Hepatocyte (in vitro differentiated cells): Measurements from ENCODE around the gene ARL4A. TPM values are rescaled to one million over a fixed set of nuclear protein-coding genes. Genes with fewer than 3 reads are reported as not detected.

ENCODE experiments used
- DNase-seq: peaks from one replicate; pipeline ENCODE4 v3.0.0-alpha.2; 2016; ENCODE audit warnings: low spot score
- H2AFZ ChIP-seq: fragments of 200-600 bp; sonication (generic); 2 replicates; pipeline ENCODE4 v1.6.0; 2016; ENCODE audit warnings: antibody characterized with exemption, mild to moderate bottlenecking
- H3K27ac ChIP-seq: fragments of 200-600 bp; sonication (generic); 2 replicates; pipeline ENCODE4 v1.5.1; 2016; ENCODE audit warnings: mild to moderate bottlenecking
- H3K27me3 ChIP-seq: fragments of 200-600 bp; sonication (generic); 2 replicates; pipeline ENCODE4 v1.6.1; 2016
- H3K36me3 ChIP-seq: fragments of 200-600 bp; sonication (generic); replicated peaks from 2 replicates; pipeline ENCODE4 v1.5.1; 2016; ENCODE audit warnings: low read depth; ENCODE audit not compliant: insufficient read depth
- H3K4me1 ChIP-seq: fragments of 200-600 bp; sonication (generic); 2 replicates; pipeline ENCODE4 v1.5.1; 2016; ENCODE audit warnings: mild to moderate bottlenecking, moderate library complexity; ENCODE audit not compliant: insufficient read depth
- H3K4me2 ChIP-seq: fragments of 200-600 bp; sonication (generic); 2 replicates; pipeline ENCODE4 v1.6.0; 2016
- H3K4me3 ChIP-seq: fragments of 200-600 bp; sonication (generic); 2 replicates; pipeline ENCODE4 v1.5.1; 2016; ENCODE audit warnings: mild to moderate bottlenecking
- H3K79me2 ChIP-seq: fragments of 200-600 bp; sonication (generic); 2 replicates; pipeline ENCODE4 v1.6.0; 2017; ENCODE audit warnings: mild to moderate bottlenecking
- H3K9me2 ChIP-seq: fragments of 200-600 bp; sonication (generic); replicated peaks from 2 replicates; pipeline ENCODE4 v1.6.0; 2017; ENCODE audit warnings: mild to moderate bottlenecking; ENCODE audit not compliant: insufficient read depth
- H3K9me3 ChIP-seq: fragments of 200-600 bp; sonication (generic); 2 replicates; pipeline ENCODE4 v1.5.1; 2016; ENCODE audit warnings: low read depth, mild to moderate bottlenecking
- H4K20me1 ChIP-seq: fragments of 200-600 bp; sonication (generic); 2 replicates; pipeline ENCODE4 v1.6.0; 2016; ENCODE audit warnings: mild to moderate bottlenecking; ENCODE audit not compliant: insufficient read depth, poor library complexity, severe bottlenecking
- CTCF ChIP-seq: fragments of 200-600 bp; sonication (generic); IDR thresholded peaks from 2 replicates; pipeline ENCODE4 v1.5.1; 2016; ENCODE audit warnings: antibody characterized with exemption, mild to moderate bottlenecking; ENCODE audit not compliant: poor library complexity
- EZH2 ChIP-seq: fragments of 200-600 bp; sonication (generic); IDR thresholded peaks from 2 replicates; pipeline ENCODE4 v1.6.1; 2016; ENCODE audit warnings: antibody characterized with exemption, mild to moderate bottlenecking, borderline replicate concordance
- EZH2phosphoT487 ChIP-seq: fragments of 200-600 bp; sonication (generic); IDR thresholded peaks from one replicate; pipeline ENCODE4 v1.6.1; 2018; ENCODE audit warnings: antibody characterized with exemption, mild to moderate bottlenecking, low read depth, moderate library complexity; ENCODE audit not compliant: unreplicated experiment, severe bottlenecking
- WGBS: methylation state at CpG from one replicate; pipeline ENCODE4 v1.1.6; 2016; ENCODE audit warnings: low lambda C conversion rate; ENCODE audit errors: missing lambda C conversion rate; 5-methylcytosine and 5-hydroxymethylcytosine counted together
- polyA plus RNA-seq: library from polyadenylated mRNA; unstranded; fragments of >200 nt; fragmentation: Nextera tagmentation; extraction: Ambion mirVana; gene quantifications from 2 replicates; pipeline ENCODE4 v1.2.1, GENCODE V29; 2016
- total RNA-seq: library from RNA; depleted of rRNA; stranded (reverse); fragments of >200 nt; gene quantifications from 2 replicates; pipeline ENCODE4 v1.2.3, GENCODE V29; 2014

ARL4A gene
- total and polyA plus RNA-seq, 2 experiments from 2014 or later, result 60.3 to 64.0 TPM

- Histone ChIP-seq H3K27ac (no peak overlapping the region), H3K4me1 (no peaks in the 10 kb centered on the region), H4K20me1 (peaks cover 20% of the 10 kb centered on the region), H3K79me2 (peaks cover 68% of the 10 kb centered on the region), H3K4me3 (no peak overlapping the region), H3K4me2 (no peak overlapping the region), H3K9me2 (no peaks in the 10 kb centered on the region), H2AFZ (no peak overlapping the region), H3K36me3 (no peaks in the 10 kb centered on the region), H3K27me3 (no peaks in the 10 kb centered on the region), H3K9me3 (no peaks in the 10 kb centered on the region)
- WGBS, result 47% methylated on average over 3 of the region's 3 CpGs
- DNase-seq, result no peak
- TF ChIP-seq CTCF, result no peak
- TF ChIP-seq EZH2phosphoT487, result no peak
Measured at GRCh38 chr7:12692479-12693259, 5.2 kb downstream of the ARL4A start.

DNA sequence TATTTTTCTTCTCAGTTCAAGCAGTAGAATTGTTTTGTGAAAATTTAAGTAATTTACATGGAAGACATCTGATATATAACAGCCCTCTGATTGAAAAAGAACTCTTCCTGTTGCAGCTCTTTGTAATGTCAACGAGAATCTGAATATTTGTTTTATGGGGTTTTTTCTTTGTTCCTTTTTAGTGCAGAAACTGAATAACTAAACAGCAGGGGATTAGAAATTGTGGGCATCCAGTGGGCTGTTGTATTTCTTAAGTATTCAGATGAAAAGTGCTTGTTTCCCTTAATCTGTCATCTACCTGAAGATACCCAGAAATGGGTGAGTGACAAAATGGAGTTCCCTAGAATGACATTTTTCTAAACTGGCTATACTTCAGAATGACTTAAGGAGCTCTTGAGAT, 7.4 kb downstream of the ARL4A start:
- H4K20me1 ChIP-seq, result peaks cover 12% of the 10 kb centered on the region
- no peak overlapping the region for H3K4me3 ChIP-seq
- no peak overlapping the region for H3K4me2 ChIP-seq
- H3K9me3 ChIP-seq, result no peaks in the 10 kb centered on the region
- no peaks in the 10 kb centered on the region for H3K36me3 ChIP-seq
- no peak overlapping the region for H3K27ac ChIP-seq
- 72% methylated on average over 1 of the region's 1 CpG for WGBS
- no peak for DNase-seq
- H2AFZ ChIP-seq, result no peak overlapping the region
- TF ChIP-seq CTCF (no peak), EZH2phosphoT487 (no peak)
- H3K4me1 ChIP-seq, result no peaks in the 10 kb centered on the region
- H3K79me2 ChIP-seq, result peaks cover 54% of the 10 kb centered on the region
- H3K9me2 ChIP-seq, result no peaks in the 10 kb centered on the region
- H3K27me3 ChIP-seq, result no peaks in the 10 kb centered on the region

- Histone ChIP-seq H3K9me3 (no peaks in the 10 kb centered on the region), H3K79me2 (peaks cover 43% of the 10 kb centered on the region), H3K4me3 (no peak overlapping the region), H3K27me3 (no peaks in the 10 kb centered on the region), H3K4me1 (no peaks in the 10 kb centered on the region), H3K27ac (peak overlapping the region; percentile 16), H4K20me1 (peaks cover 6% of the 10 kb centered on the region), H3K4me2 (no peak overlapping the region), H3K9me2 (no peaks in the 10 kb centered on the region), H3K36me3 (no peaks in the 10 kb centered on the region), H2AFZ (no peak overlapping the region)
- no peak for TF ChIP-seq EZH2phosphoT487
- no peak for DNase-seq
- 86% methylated on average over 1 of the region's 1 CpG for WGBS
Measured at GRCh38 chr7:12695965-12696364, 8.5 kb downstream of the ARL4A start.

- 95% methylated on average over 10 of the region's 10 CpGs for WGBS
- Histone ChIP-seq H3K9me3 (no peaks in the 10 kb centered on the region), H2AFZ (no peak overlapping the region), H4K20me1 (peaks cover 2% of the 10 kb centered on the region), H3K79me2 (peaks cover 11% of the 10 kb centered on the region), H3K9me2 (no peaks in the 10 kb centered on the region), H3K36me3 (no peaks in the 10 kb centered on the region), H3K4me2 (no peak overlapping the region), H3K4me3 (no peak overlapping the region), H3K27me3 (no peaks in the 10 kb centered on the region), H3K4me1 (no peaks in the 10 kb centered on the region), H3K27ac (no peak overlapping the region)
- TF ChIP-seq EZH2phosphoT487 (no peak), CTCF (no peak), EZH2 (no peak)
- DNase-seq, result no peak
Measured at GRCh38 chr7:12699299-12699698, 11.9 kb downstream of the ARL4A start.
